Breast epithelium (tissue), 4 donors: ENCODE results near the gene PDZRN3. TPM values are rescaled to one million over a fixed set of nuclear protein-coding genes. Genes with fewer than 3 reads are reported as not detected.

Experiments used
- DNase-seq, 2 donors: peaks; one replicate each; pipeline ENCODE4 v3.0.0-alpha.2; 2019; ENCODE audit warnings: low spot score in 2 of 2
- H3K27ac ChIP-seq, 2 donors: fragments of 200-600 bp; sonication (generic) in 1 of 2; one replicate each; pipeline ENCODE4 v1.5.1; 2016 to 2019; ENCODE audit warnings: mild to moderate bottlenecking in 1 of 2
- H3K27me3 ChIP-seq, 2 donors: fragments of 200-600 bp; sonication (generic) in 1 of 2; one replicate each; pipeline versions ENCODE4 v1.5.1 to v1.6.0; 2017 to 2019; ENCODE audit warnings: control low read depth in 1 of 2, mild to moderate bottlenecking in 1 of 2
- H3K36me3 ChIP-seq: fragments of 200-600 bp; one replicate; pipeline ENCODE4 v1.5.1; 2019
- H3K4me1 ChIP-seq, 2 donors: fragments of 200-600 bp; sonication (generic); one replicate each; pipeline ENCODE4 v1.5.1; 2016 to 2019; ENCODE audit warnings: control low read depth in 1 of 2
- H3K4me3 ChIP-seq, 3 donors: fragments of 200-600 bp; sonication (generic); 1 replicate in 2 of 3; 2 replicates in 1 of 3; pipeline ENCODE4 v1.5.1; 2016 to 2019; ENCODE audit warnings: mild to moderate bottlenecking in 3 of 3, moderate library complexity in 2 of 3
- H3K9me3 ChIP-seq, 2 donors: fragments of 200-600 bp; sonication (generic) in 1 of 2; one replicate each; pipeline ENCODE4 v1.5.1; 2016 to 2019; ENCODE audit warnings: control low read depth in 1 of 2
- CTCF ChIP-seq, 3 donors: fragments of 450-650 bp; IDR thresholded peaks; one replicate each; pipeline ENCODE4 v1.5.1; 2016 to 2017; ENCODE audit warnings: antibody characterized with exemption in 3 of 3, mild to moderate bottlenecking in 3 of 3, moderate library complexity in 3 of 3
- POLR2A ChIP-seq: fragments of 450-650 bp; IDR thresholded peaks from one replicate; pipeline ENCODE4 v1.6.1; 2016; ENCODE audit warnings: antibody characterized with exemption, mild to moderate bottlenecking, moderate library complexity
- POLR2AphosphoS5 ChIP-seq, 3 donors: sonication (generic); formaldehyde crosslinking; IDR thresholded peaks; one replicate each; pipeline ENCODE4 v1.6.1; 2017; ENCODE audit warnings: antibody characterized with exemption in 3 of 3
- intact Hi-C: fragments of 100-400 bp; cut with DNase I; formaldehyde crosslinking; loops from one replicate; pipeline ENCODE4 v1.15.1; 2023; ENCODE audit warnings: low total_unique reads
- total RNA-seq, 3 donors: library from RNA; depleted of rRNA; stranded (reverse); fragments of >200 nt; gene quantifications; one replicate each; pipeline ENCODE4 v1.1.0, GENCODE V29; 2016

The PDZRN3 gene
- total RNA-seq, 3 donors from 2014 or later, result 36.0 to 79.6 (median 37.6) TPM

DNA sequence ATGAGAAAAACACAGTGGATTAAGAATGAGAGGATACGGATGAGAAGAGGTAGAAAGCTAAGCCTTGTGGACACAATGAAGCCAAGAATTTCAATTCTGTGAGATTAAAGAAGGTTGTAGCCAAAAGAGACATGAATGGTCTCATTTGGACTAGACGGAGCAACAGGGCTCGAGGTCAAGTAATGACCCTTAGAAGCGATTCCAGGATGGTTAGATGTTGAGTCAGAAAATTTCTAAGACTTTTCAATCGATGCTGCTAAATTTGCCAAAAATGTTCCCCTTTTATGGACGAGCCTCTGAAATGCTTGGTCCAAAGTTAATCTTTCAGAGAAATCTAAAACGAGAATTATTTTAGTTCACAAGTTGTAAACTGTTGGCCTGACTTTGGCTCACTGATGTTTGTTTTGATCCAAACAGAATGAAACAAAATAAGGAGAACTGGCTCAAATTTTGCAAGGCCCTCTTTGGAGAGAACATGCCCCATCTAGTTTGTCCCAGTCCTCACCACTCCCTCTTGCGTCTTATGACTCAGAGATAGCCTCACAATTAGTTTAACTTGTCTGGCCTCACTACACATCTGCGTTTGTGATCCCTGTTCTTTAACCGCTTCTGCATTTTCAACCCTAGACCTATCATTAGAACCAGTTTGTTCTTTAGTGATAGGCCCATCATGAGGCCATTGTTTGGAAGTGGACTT lies 235.5 kb downstream of the PDZRN3 start:
- DNase-seq, result no peak
- Histone ChIP-seq H3K4me1 (no peaks in the 10 kb centered on the region), H3K27me3 (no peaks in the 10 kb centered on the region), H3K36me3 (no peaks in the 10 kb centered on the region), H3K9me3 (no peaks in the 10 kb centered on the region), H3K4me3 (no peak overlapping the region), H3K27ac (peak overlapping the region in 1 of 2 donors; percentile 14)
- intact Hi-C loops, result no loop called here
- TF ChIP-seq POLR2A, result no peak
- peak in 1 of 3 donors; percentile 41 for TF ChIP-seq POLR2AphosphoS5 (IDR thresholded peaks at IDR 0.05)
- no peak for TF ChIP-seq CTCF (IDR thresholded peaks at IDR 0.05)

DNA sequence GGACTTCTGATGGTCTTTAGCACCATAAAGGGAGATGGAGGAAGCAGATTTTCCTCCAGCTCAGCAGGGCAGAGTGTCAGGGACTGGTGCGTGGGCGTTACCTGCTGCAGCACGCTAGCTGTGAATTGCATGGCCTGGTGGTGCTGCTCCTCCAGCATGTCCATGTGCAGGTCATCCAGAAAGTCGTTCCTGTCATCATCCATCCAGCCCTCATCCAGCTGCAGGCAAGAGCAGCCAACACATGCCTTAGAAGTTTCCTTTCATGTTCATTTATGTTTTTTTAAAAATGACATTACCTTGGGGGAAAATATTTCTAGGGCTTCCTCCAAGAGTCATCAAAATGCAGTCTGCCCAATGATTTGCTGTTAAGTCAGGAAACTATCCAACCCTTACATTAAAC lies 239.2 kb downstream of the PDZRN3 start:
- TF ChIP-seq CTCF (IDR thresholded peaks at IDR 0.05) (no peak), POLR2AphosphoS5 (IDR thresholded peaks at IDR 0.05) (no peak), POLR2A (no peak)
- no peaks in the 10 kb centered on the region for H3K27me3 ChIP-seq
- no peaks in the 10 kb centered on the region for H3K9me3 ChIP-seq
- no peak overlapping the region for H3K27ac ChIP-seq
- intact Hi-C loops, result no loop called here
- no peak for DNase-seq
- no peaks in the 10 kb centered on the region for H3K36me3 ChIP-seq
- no peak overlapping the region for H3K4me3 ChIP-seq
- no peaks in the 10 kb centered on the region for H3K4me1 ChIP-seq

DNA sequence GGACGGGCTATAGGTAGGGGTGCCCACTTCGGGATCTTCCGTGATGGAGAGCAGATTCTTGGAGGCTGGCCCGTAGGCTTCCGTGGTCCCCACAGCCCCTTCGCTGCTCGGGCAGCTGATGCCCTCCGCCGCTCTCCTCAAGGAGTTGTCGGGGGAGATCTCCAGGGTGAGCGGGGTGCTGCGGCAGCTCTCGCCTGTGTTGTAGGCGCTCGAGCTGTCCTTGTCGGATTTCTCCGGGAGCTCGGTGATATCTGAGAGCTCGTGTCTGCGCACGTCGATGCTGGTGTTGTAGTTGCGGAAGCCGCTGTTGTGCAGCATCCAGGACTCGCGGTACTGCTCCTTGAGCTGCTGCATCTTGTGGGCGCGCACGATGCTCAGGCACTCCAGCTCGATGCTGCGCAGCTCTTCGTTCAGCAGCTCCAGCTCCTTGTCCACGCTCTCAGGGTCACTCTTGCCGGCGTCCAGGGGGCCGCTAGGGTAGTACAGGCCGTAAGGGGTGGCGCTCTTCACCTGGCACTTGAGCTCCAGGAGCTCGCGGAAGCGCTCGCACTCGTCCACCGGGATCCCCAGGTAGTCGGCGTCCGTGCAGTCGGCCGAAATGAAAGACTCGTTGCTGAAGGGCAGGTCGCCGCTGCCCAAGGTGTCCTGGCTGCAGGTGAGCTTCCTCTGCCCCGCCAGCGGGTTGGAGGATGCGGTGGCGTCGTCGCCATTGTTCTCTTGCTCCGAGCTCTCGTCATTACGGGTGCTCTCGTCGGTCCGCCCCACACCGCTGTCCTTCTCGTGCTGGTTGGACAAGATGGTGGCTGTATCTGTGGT lies 240.4 kb downstream of the PDZRN3 start:
- Histone ChIP-seq H3K4me1 (no peaks in the 10 kb centered on the region), H3K36me3 (no peaks in the 10 kb centered on the region), H3K27me3 (no peaks in the 10 kb centered on the region), H3K9me3 (no peaks in the 10 kb centered on the region), H3K27ac (no peak overlapping the region), H3K4me3 (no peak overlapping the region)
- DNase-seq, result no peak
- intact Hi-C loops, result no loop called here
- TF ChIP-seq POLR2AphosphoS5 (IDR thresholded peaks at IDR 0.05) (no peak), POLR2A (no peak), CTCF (IDR thresholded peaks at IDR 0.05) (no peak)

- Histone ChIP-seq H3K36me3 (no peaks in the 10 kb centered on the region), H3K9me3 (no peaks in the 10 kb centered on the region), H3K4me1 (no peaks in the 10 kb centered on the region), H3K27ac (no peak overlapping the region), H3K4me3 (no peak overlapping the region), H3K27me3 (no peaks in the 10 kb centered on the region)
- intact Hi-C loops, result no loop called here
- TF ChIP-seq CTCF (IDR thresholded peaks at IDR 0.05), result no peak
- no peak for TF ChIP-seq POLR2A
- TF ChIP-seq POLR2AphosphoS5 (IDR thresholded peaks at IDR 0.05), result no peak
- DNase-seq, result no peak
Measured at GRCh38 chr3:73383470-73384049, 241.2 kb downstream of the PDZRN3 start.

GRCh38 chr3:73381551-73381950 lies 243.2 kb downstream of the PDZRN3 start:
- Histone ChIP-seq H3K4me3 (no peak overlapping the region), H3K9me3 (no peaks in the 10 kb centered on the region), H3K4me1 (no peaks in the 10 kb centered on the region), H3K36me3 (no peaks in the 10 kb centered on the region), H3K27me3 (no peaks in the 10 kb centered on the region), H3K27ac (no peak overlapping the region)
- intact Hi-C loops, result no loop called here
- TF ChIP-seq CTCF (IDR thresholded peaks at IDR 0.05), result no peak
- no peak for TF ChIP-seq POLR2A
- no peak for TF ChIP-seq POLR2AphosphoS5 (IDR thresholded peaks at IDR 0.05)
- DNase-seq, result no peak
